ENCODE measurements around the gene HPCAL1.

- no peak for TF ChIP-seq REST (IDR thresholded peaks at IDR 0.05; ENCODE audit: low read depth)
- no peak for TF ChIP-seq TAF1 (IDR thresholded peaks at IDR 0.05; ENCODE audit: low read depth)
- no peak for TF ChIP-seq EP300 (IDR thresholded peaks at IDR 0.05; ENCODE audit: borderline replicate concordance)
- no peak for TF ChIP-seq YY1 (IDR thresholded peaks at IDR 0.05; ENCODE audit: low read depth)
- TF ChIP-seq NFIC (IDR thresholded peaks at IDR 0.05) = no peak
- no peak for TF ChIP-seq ZBTB7A (IDR thresholded peaks at IDR 0.05; ENCODE audit: low read depth)
- no peak for TF ChIP-seq MAX (IDR thresholded peaks at IDR 0.05)
- TF ChIP-seq RAD21 (IDR thresholded peaks at IDR 0.05; ENCODE audit: low read depth) = no peak
- no peak for TF ChIP-seq TCF12 (IDR thresholded peaks at IDR 0.05; ENCODE audit: low read depth)
- no peak for TF ChIP-seq TEAD4 (IDR thresholded peaks at IDR 0.05)
These were observed 82.8 kb downstream of the HPCAL1 start for GRCh38 chr2:10385501-10385900.
